NCI-H2029 treated with DMSO at 0.1 percent for 48 hours (cell line): ENCODE results near the gene MEGF11.

ENCODE experiments used
- DNase-seq: peaks from one replicate; lab custom pipeline; 2025; lab: John Stamatoyannopoulos, UW

The MEGF11 gene

GRCh38 chr15:66065325-66065724 lies 188.2 kb downstream of the MEGF11 start:
- no peak for DNase-seq

- DNase-seq, result no peak
Measured at GRCh38 chr15:66063147-66063546, 190.4 kb downstream of the MEGF11 start.

- DNase-seq, result no peak
Measured at GRCh38 chr15:66057089-66057488, 196.5 kb downstream of the MEGF11 start.

- no peak for DNase-seq
Measured at GRCh38 chr15:66053991-66054390, 199.6 kb downstream of the MEGF11 start.

GRCh38 chr15:66051833-66052232 lies 201.7 kb downstream of the MEGF11 start:
- DNase-seq, result no peak

- no peak for DNase-seq
Measured at GRCh38 chr15:66050264-66050663, 203.3 kb downstream of the MEGF11 start.

GRCh38 chr15:66049353-66049752 lies 204.2 kb downstream of the MEGF11 start:
- no peak for DNase-seq

- DNase-seq, result no peak
Measured at GRCh38 chr15:66047321-66048024, 206.1 kb downstream of the MEGF11 start.

- DNase-seq, result no peak
Measured at GRCh38 chr15:66046751-66047150, 206.8 kb downstream of the MEGF11 start.

GRCh38 chr15:66046326-66046725 lies 207.2 kb downstream of the MEGF11 start:
- no peak for DNase-seq

GRCh38 chr15:66045542-66045941 lies 208.0 kb downstream of the MEGF11 start:
- no peak for DNase-seq

- DNase-seq, result no peak
Measured at GRCh38 chr15:66044837-66045236, 208.7 kb downstream of the MEGF11 start.

GRCh38 chr15:66043264-66043663 lies 210.3 kb downstream of the MEGF11 start:
- peak; percentile 8 for DNase-seq

GRCh38 chr15:66042624-66043023 lies 210.9 kb downstream of the MEGF11 start:
- no peak for DNase-seq

GRCh38 chr15:66041276-66041675 lies 212.3 kb downstream of the MEGF11 start:
- no peak for DNase-seq

- DNase-seq, result no peak
Measured at GRCh38 chr15:66040211-66040892, 213.2 kb downstream of the MEGF11 start.

GRCh38 chr15:66039117-66039871 lies 214.3 kb downstream of the MEGF11 start:
- no peak for DNase-seq

- no peak for DNase-seq
Measured at GRCh38 chr15:66038387-66039116, 215.0 kb downstream of the MEGF11 start.

- no peak for DNase-seq
Measured at GRCh38 chr15:66036859-66037258, 216.7 kb downstream of the MEGF11 start.

- no peak for DNase-seq
Measured at GRCh38 chr15:66035901-66036300, 217.6 kb downstream of the MEGF11 start.

- no peak for DNase-seq
Measured at GRCh38 chr15:66033143-66033542, 220.4 kb downstream of the MEGF11 start.

GRCh38 chr15:66032006-66032405 lies 221.5 kb downstream of the MEGF11 start:
- DNase-seq, result no peak
